MV-4-11 (cell line): ENCODE results near the gene BTBD9.

ENCODE experiments used
- DNase-seq: peaks from one replicate; lab custom pipeline; 2025; lab: John Stamatoyannopoulos, UW

BTBD9 gene

DNA sequence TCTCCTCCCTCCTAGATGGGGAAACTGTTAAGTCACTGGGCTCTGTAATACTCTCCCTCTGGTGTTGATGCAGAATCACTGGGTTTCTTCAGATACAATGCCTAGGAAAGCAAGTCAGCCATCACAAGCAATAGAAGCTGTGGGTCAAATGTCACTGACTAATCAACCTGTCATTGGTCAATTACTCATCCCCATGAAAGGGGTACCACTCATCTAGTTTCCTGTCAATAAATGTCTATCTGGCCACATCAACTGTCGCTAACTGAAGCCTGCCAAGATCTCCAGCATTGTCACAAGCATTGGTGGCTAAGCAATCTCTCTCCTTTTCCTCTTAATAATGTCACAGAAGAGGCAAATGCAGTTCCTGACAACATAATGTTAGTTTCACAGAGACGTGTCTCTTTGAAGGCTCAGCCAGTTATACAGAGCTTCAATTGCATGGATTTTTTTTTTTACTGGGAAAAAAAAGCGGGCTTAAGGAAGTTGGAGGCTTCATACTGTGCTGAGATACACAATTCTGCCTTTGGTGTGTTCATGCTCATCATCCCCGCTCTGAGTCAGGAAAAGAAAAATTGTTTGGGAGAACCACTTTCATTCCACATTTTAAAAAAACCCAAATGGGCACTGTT, 355.9 kb downstream of the BTBD9 start:
- no peak for DNase-seq

DNA sequence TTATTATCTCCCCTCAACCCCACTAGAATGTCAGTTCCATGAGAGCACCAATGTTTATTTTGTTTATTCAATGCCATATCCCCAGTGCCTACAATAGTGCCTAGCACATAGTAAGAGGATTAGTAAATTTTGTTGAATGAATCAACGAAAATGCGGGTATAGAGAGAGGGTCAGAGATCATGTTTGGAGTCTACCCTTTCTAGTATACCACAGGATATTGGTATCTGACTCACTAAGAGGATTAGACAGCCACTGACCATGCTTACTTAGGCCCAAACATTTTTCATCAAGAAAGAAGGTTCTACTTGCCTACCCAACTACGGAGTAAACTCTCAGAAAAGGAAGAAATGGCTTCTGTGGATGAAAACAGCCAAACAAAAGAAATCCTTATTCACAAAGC, 356.8 kb downstream of the BTBD9 start:
- no peak for DNase-seq

- DNase-seq, result no peak
Observed at GRCh38 chr6:38281126-38281525, 358.6 kb downstream of the BTBD9 start.

DNA sequence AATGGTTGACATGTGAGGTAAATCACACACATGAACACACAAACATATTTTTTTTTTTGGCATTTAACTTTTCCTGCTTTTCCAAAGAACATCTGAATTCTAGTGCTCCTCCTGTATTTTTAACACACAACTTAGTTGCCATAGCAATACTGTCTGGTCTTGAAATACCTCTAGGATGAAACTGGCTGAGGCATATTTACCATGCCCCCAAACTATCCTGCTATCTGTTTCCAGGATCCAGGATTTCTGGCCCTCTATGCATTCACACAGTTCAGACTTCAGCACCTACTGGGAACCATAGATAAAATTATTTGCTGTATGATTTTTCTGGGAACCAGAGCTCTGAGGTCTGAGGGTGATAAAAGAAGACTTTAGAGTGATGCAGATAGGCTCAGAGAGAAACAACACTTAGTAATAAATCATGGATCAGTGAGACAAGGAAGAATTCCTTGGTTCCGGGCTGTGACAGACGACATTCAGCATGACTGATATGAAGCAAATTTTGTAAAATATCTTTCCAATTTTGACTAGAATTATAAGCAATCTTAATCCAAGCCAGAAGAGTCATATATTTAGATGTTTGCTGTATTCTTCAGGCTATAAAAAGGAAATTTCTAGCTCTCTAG, 359.7 kb downstream of the BTBD9 start:
- DNase-seq, result no peak

- DNase-seq, result no peak
Observed at GRCh38 chr6:38279423-38279822, 360.3 kb downstream of the BTBD9 start.

- DNase-seq, result no peak
Observed at GRCh38 chr6:38273325-38273724, 366.4 kb downstream of the BTBD9 start.

DNA sequence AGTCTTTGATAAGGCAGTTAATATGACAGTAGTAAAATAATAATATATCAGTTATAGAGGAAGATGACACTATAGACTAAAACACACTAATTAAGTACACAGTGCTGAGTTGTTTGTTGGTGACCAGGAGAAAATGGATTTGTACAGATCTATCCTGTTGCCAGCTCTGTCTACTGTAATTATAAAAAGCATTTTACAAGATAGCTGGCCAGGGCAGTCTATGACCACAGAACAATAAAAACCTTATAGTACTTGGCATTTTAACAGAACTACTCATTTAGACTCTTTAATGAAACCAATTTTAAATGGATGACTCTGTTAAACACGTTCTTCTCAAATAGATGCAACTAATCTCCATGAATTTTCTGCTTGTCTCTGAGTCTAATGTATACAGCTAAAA, 367.5 kb downstream of the BTBD9 start:
- DNase-seq, result no peak

DNA sequence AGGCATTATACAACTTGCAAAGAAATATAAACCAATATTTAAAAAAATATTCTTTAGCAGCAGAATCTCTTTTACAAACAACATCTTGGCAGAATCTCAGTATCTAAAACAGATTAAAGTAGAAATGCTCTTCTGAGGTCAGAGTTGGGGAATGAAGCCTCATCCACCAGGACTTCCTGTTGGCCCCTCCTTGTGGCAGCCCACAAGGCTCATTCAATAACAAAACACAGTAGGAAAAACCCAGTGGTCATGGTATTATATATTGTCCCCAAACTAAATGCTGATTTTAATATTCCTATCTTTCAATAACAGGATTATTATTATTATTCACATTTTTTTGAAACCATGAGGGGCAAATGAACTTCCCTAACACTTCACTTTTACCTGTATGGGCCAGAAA, 368.6 kb downstream of the BTBD9 start:
- DNase-seq, result no peak

DNA sequence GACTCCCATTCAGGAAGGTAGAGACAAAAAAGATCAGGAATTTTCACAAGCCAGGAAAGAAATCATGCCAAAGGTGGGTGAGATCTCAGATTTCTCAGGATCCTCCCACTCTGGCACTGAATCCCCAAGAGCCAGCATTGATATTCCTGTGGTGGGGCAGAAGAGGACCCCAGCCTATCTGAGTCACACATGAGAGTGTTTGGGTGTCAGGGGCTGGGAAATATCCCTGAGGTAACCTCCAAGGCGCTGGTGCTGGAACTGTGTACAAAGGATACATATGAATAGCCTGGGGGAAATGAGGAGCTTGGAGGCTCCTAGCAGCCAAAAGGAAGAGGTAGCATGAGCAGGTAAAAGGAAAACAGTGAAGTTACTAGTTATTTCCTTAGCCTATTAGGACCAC, 369.4 kb downstream of the BTBD9 start:
- DNase-seq, result no peak

GRCh38 chr6:38269461-38270172, 370.1 kb downstream of the BTBD9 start:
- no peak for DNase-seq

DNA sequence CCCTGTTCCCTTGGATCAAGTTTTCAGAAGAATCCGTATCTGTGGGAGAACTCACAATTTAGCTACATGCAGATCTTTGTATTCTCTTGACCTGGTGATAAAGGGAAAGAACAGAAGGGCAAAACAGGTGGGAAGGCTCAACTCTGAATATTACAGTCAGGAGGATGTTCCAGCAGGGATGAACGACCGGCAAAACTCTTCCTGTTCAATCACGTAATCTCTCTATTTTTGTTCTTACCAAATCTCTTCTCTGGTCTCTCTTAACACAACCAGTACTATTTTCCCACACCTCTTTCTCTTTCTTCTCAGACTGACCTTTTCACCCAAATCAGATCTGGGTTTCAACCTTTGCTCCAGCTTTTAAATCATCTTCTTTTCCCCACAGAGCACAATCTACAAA, 371.4 kb downstream of the BTBD9 start:
- no peak for DNase-seq

- no peak for DNase-seq
Observed at GRCh38 chr6:38266921-38267354, 372.8 kb downstream of the BTBD9 start.

- no peak for DNase-seq
Observed at GRCh38 chr6:38264605-38265004, 375.1 kb downstream of the BTBD9 start.

GRCh38 chr6:38262609-38263008, 377.1 kb downstream of the BTBD9 start:
- no peak for DNase-seq

DNA sequence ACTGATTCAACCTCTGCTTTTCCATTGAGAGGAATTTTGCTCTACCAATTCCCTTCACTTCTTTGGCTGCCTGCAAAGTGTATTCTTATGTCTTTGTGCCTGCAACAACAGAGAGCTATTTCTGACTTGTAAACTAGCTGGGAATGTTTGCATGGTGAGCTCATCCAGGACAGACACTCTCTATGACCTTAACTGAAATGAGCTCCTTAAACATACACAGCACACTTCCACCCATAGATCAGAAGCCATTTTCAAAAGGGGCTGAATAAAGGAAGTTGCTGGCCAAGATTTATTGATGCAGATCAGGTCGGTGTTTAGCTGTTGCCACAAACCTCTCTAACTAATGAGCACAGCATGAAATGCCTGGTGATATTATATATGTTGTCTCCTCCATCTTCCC, 377.7 kb downstream of the BTBD9 start:
- DNase-seq, result no peak

DNA sequence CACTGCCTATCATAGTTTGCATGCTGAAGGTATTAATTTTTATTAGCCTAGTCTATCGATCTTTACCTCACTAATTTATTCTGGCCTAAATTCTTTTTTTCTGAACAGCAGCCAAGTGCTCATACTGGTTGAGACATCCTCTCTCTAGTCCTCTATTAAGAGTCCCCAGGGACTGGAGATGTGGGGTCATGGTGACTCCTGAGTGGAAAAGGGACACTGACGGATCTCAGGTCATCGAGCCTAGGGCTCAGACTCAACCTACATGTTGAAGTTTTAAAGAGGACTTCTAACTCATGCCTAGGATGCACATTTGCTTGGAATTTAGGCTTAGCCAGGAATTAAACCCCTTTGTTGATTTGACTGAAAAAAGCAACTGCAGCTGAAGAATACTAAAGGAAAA, 378.1 kb downstream of the BTBD9 start:
- no peak for DNase-seq

- no peak for DNase-seq
Observed at GRCh38 chr6:38259736-38260135, 380.0 kb downstream of the BTBD9 start.

DNA sequence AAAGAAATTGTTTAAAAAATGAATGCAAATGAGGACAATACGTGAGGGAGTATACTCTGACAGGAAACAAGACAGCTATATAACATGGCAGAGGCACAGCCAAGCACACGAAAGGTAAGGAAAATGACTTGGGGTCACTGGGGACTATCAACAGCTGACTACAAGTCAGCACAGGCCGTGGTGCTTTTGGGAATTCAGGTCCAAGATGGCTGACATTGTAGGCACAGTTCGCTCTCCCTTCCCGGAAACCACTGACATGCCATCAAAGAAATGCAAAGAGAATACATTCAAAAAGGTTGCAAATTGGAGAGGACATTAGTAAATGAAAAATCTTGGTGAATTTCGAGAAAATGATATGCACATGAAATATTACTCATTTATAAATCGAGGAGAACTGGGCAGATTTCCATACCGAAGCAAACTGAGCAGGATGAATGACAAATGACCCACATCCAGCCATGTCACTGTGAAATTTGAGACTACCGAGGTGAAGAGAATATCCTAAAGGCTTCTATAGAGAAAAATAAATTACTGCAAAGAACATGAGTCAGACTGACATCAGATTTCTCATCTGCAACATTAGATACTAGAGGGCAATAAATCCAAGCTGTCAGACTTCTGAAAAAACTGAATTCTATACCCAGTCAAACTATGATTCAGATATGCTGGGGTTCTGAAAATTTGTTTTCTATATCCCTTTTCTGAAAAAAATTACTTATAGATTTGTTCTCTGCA, 391.1 kb downstream of the BTBD9 start:
- DNase-seq, result no peak

DNA sequence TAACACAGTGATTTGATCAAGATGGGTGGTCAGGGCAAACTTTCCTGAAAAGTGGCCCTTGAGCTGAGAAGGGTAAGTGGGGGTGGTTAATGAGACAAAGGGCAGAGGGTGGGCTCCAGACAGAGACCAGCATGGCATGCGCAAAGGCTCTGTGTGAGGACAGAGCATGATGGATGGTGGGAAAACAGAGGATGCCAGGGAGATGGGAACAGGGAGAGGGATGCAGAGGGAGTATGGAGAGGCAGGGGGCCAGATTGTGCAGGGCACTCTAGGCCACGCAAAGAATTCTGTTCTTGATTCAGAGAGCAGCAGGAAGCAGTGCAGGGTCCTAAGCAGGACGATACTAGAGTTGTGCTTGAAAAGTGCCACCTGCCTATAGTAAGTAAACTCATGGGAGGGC, 394.4 kb downstream of the BTBD9 start:
- DNase-seq, result no peak

GRCh38 chr6:38244869-38245268, 394.9 kb downstream of the BTBD9 start:
- no peak for DNase-seq

- DNase-seq, result no peak
Observed at GRCh38 chr6:38241200-38241871, 398.4 kb downstream of the BTBD9 start.
